ENCODE results near the gene KRT6A.

DNA sequence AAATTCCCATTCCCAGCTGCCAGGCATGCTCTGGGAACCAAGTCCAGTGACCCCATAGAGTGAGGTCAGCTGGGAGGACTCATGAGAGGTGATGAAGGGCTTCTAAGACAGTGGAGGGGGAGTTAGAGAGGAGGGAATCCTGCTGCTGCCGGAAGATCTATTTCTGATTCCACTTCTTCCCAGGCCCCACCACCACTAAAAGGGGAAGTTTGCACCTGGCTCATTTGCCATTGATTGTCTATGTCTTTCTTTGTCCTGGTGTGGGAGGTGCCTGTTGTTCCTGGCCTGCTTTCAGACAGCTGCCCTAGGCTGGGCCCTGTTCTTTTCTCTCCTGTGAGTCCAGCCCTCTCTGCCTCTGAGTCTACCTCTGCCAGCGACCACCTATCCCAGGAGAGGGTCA, 3.0 kb upstream of the KRT6A start:
- TF ChIP-seq POLR2A (IDR thresholded peaks at IDR 0.05; ENCODE audit: insufficient read depth in 1 of 2, low read depth in 2 of 2, low read length in 2 of 2) (no peak), EP300 (IDR thresholded peaks at IDR 0.05; ENCODE audit: low read depth in 2 of 2, low read length in 2 of 2) (no peak), EP300 (CRISPR knock-in tag; IDR thresholded peaks at IDR 0.05; ENCODE audit: borderline replicate concordance) (no peak), EZH2 (conservative IDR thresholded peaks at IDR 0.05; ENCODE audit: low read depth, low read length) (no peak), ATAD3A (CRISPR knock-in tag; IDR thresholded peaks at IDR 0.05) (no peak), CCDC6 (CRISPR knock-in tag; IDR thresholded peaks at IDR 0.05) (no peak), NCOA1 (CRISPR knock-in tag; IDR thresholded peaks at IDR 0.05) (no peak)
- TF ChIP-seq, protein P1, sequence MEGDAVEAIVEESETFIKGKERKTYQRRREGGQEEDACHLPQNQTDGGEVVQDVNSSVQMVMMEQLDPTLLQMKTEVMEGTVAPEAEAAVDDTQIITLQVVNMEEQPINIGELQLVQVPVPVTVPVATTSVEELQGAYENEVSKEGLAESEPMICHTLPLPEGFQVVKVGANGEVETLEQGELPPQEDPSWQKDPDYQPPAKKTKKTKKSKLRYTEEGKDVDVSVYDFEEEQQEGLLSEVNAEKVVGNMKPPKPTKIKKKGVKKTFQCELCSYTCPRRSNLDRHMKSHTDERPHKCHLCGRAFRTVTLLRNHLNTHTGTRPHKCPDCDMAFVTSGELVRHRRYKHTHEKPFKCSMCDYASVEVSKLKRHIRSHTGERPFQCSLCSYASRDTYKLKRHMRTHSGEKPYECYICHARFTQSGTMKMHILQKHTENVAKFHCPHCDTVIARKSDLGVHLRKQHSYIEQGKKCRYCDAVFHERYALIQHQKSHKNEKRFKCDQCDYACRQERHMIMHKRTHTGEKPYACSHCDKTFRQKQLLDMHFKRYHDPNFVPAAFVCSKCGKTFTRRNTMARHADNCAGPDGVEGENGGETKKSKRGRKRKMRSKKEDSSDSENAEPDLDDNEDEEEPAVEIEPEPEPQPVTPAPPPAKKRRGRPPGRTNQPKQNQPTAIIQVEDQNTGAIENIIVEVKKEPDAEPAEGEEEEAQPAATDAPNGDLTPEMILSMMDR (CRISPR knock-in tag; IDR thresholded peaks at IDR 0.05), result no peak
